Gastroesophageal sphincter (tissue), 3 donors: Measurements from ENCODE around the gene SLC26A4.

Experiments used
- EP300 ChIP-seq: sonication (generic); formaldehyde crosslinking; IDR thresholded peaks from one replicate; pipeline ENCODE4 v1.6.1; 2017; ENCODE audit warnings: antibody characterized with exemption, mild to moderate bottlenecking
- TF ChIP-seq, protein P1 (sequence below), 4 experiments: fragments of 200-600 bp in 2 of 4; fragments of 450-650 bp in 2 of 4; sonication (generic) in 1 of 4; IDR thresholded peaks; one replicate each; pipeline ENCODE4 v1.5.1; 2017 to 2019; ENCODE audit warnings: antibody characterized with exemption in 4 of 4, mild to moderate bottlenecking in 2 of 4, moderate library complexity in 2 of 4

GRCh38 chr7:107643938-107644308, 16.7 kb upstream of the SLC26A4 start:
- TF ChIP-seq, protein P1, sequence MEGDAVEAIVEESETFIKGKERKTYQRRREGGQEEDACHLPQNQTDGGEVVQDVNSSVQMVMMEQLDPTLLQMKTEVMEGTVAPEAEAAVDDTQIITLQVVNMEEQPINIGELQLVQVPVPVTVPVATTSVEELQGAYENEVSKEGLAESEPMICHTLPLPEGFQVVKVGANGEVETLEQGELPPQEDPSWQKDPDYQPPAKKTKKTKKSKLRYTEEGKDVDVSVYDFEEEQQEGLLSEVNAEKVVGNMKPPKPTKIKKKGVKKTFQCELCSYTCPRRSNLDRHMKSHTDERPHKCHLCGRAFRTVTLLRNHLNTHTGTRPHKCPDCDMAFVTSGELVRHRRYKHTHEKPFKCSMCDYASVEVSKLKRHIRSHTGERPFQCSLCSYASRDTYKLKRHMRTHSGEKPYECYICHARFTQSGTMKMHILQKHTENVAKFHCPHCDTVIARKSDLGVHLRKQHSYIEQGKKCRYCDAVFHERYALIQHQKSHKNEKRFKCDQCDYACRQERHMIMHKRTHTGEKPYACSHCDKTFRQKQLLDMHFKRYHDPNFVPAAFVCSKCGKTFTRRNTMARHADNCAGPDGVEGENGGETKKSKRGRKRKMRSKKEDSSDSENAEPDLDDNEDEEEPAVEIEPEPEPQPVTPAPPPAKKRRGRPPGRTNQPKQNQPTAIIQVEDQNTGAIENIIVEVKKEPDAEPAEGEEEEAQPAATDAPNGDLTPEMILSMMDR (IDR thresholded peaks at IDR 0.05): no peak
- no peak for TF ChIP-seq EP300
